HG03457 (cell line): ENCODE data around the gene MAGI2.

Source experiments
- ATAC-seq: cut with Tn5 transposase; IDR thresholded peaks from one replicate; pipeline ENCODE4 v1.9.1; 2021; ENCODE audit warnings: moderate number of reproducible peaks; ENCODE audit not compliant: unreplicated experiment

MAGI2 gene

GRCh38 chr7:79453558-79454360 is at the start of gene MAGI2:
Gene MAGI2, minus strand, starts transcription at chr7:79453667. Its CDS starts 347 bp downstream, at chr7:79453320.
- no peak for ATAC-seq

GRCh38 chr7:79502151-79502550 is 48.7 kb upstream of the MAGI2 start:
- ATAC-seq, result no peak

DNA sequence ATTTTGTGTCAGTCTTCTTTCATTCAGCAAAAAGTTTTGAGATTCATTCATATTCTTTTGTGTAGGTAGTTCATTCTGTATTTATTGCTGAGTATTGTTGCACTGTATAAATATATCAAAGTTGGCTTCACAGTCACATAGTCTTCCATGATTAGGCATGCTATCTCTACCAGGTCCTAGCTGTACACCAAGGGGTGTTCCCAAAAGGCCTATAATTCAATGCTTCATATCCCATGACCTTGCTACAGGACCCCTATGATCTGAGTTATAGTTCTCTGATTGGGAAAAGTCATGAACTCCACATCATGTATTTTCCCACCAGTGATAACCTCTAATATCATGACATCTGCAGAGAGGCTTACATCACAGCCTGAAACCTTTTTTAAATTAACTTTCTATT is 47.3 kb upstream of the MAGI2 start:
- no peak for ATAC-seq

GRCh38 chr7:79497728-79498127 is 44.3 kb upstream of the MAGI2 start:
- no peak for ATAC-seq

- ATAC-seq, result no peak
These were observed 42.2 kb upstream of the MAGI2 start for GRCh38 chr7:79495544-79496272.

GRCh38 chr7:79494046-79494445 is 40.6 kb upstream of the MAGI2 start:
- no peak for ATAC-seq

DNA sequence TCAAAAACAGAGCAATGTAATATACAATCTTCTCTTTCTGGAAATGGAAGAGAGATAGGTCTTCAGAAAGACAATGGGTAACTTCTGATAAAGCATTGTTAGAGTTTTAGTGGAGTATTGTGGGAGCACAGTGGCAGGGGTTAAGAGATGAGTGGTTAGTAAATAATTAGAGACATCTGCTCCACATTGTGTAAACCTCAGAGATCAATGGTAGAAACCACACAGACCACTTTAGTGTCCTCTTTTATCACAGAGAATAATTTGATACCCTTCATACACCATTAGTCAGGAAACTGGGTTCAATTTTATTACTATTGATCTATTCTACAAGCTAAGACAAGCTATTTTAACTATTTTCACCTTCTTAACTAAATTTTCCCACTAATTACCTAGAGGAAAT is 35.9 kb upstream of the MAGI2 start:
- ATAC-seq, result no peak

GRCh38 chr7:79478386-79478785 is 24.9 kb upstream of the MAGI2 start:
- no peak for ATAC-seq

- no peak for ATAC-seq
These were observed 22.0 kb upstream of the MAGI2 start for GRCh38 chr7:79475455-79475854.

- ATAC-seq, result no peak
These were observed 18.2 kb upstream of the MAGI2 start for GRCh38 chr7:79471699-79472098.

DNA sequence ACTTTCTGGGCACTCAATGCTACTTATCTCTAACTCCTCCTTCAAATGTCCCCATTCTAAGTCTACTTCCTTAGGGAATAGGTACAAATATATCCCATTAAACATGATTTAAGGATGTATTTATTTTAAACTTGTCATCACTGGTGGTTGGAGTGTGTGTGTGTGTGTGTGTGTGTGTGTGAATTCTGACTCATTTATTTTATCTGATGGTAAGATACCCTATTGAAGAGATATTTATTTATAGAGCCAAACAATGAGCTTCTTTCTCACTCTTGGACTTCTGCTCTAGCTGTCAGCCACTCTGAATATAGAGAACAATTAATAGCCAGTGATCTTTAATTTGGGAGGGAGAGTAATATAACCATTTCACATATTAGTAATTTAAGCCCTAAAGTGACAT is 17.8 kb upstream of the MAGI2 start:
- ATAC-seq, result no peak

- no peak for ATAC-seq
These were observed 12.1 kb upstream of the MAGI2 start for GRCh38 chr7:79465551-79465950.

DNA sequence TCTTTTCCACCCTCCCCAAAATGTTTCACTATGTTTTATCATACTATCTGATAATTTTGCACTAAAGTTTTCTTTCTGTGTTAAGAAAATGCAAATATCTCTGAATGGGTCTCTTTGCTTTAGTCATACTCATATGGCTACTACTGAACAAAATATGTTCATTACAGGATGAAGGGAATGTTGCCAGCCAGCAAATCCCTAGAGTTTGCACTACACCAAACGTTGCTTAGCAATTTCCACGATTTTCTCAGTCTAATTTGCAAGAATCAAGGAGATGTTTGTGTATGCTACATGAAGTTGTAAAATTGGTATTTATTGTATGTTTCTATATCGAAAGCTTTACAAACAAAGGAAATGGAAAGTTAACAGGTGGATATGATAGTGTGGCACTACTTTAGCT is 10.6 kb upstream of the MAGI2 start:
- no peak for ATAC-seq

DNA sequence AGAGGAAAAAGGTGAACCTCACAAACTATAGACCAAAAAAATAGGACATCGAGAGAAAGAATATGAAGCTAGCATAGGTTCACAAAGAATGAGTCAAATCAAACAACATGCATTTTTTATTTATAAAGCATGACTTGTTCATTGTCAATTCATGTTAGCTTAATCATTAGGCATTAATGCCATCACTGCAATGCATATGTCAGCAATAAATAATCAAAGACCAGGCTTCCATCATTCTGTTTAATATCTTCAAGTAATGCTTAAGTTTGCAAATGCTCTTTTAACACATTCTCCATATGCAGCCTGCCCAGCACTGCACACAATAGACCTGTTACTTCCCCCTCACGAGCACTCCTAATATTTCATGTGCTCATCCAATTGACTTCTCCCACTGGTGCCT is 8.9 kb upstream of the MAGI2 start:
- ATAC-seq, result no peak

DNA sequence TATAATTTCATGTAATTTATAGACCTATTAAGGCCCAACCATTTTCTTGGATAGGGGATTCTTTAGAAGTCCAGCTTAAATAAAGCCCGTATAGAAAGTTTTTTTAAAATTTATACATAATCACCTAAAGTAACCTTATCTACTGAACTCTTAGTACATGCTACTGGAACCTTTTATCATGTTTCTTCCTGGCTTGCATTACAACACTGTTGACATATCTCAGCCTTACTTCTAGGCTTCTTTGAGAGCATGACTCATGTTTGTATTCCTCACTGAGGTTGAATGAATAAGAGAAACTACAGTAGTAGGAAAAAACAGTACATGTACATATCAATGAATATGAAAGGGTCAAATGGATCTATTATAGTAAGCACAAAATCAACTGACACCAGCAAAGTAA is 8.2 kb upstream of the MAGI2 start:
- ATAC-seq, result no peak

DNA sequence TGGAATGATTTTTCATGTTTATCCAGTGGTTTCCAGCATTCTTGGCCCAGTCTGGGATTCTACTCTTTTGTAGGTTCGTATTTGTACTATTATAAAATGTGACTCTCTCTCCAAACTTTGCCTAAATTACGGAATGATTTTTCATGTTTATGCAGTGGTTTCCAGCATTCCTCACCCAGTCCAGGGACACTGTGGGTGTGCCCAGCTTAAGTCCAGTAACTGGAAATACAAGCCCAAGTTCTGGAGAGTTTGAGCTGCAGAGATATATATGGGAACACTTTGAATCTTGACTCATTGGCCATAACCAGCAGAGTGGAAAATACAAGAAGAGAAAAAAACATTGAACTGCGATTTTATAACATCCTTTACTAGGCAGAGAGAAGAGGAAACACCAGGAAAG is 5.9 kb upstream of the MAGI2 start:
- ATAC-seq, result no peak

GRCh38 chr7:79458796-79459195 is 5.3 kb upstream of the MAGI2 start:
- no peak for ATAC-seq

DNA sequence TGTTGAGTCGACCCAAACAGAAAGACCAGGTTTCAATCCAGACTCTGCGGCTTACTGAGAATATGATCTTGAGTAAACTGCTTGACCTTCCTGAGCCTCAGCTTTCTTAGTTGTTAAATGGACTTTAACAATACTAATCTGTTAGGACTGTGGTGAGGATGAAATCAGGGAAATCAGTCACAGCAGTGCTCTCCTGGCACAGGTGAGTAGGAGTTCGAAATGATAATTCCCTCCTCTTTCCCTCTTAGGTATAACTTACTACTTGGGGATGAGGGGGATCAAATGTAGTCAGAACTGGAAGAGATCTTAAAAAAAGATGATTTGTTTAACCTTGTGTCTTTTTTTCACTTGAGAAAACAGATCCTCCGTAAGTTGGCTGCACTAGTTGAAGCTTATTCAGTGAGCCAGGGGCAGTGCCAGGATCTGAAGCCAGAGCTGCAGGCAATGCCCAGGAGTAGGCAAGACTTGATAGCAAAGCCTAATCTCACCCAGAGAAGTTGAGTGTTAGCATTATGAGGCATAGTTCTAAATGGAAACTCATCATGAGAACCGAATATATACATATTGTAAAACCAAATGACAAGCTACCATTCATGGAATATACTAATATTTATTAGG is 1.8 kb upstream of the MAGI2 start:
- ATAC-seq, result no peak

DNA sequence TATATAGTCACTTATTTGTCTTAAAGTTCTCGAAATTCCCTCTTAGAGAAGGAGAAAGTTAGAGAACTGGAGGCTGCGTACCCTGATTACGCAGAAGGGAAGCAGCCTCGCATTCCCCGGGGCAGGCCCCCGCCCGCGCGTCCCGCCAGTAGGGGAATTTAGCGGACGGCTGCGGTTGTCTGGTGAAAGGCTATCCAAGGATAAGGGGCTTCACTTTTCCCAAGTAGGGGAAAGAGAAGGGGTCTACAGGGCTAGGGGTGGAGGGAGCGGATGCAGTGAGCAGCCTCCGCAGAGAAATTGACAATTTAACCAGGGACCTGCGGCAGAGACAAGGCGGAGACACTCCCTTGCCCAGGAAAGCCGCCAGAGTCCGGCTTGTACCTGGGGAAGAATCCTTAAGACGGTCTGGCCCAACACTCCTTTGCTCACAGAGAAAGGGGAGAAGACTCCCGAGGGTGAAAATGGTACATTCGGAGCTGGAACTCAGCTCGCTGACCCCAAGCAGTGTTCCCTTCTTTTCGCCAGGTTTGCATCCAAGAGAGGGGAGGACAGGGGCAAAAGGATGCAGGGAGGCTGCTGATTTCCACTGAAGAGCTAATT is 994 bp upstream of the MAGI2 start:
- ATAC-seq, result no peak

GRCh38 chr7:79453266-79453557 is 255 bp downstream of the MAGI2 start:
- no peak for ATAC-seq

DNA sequence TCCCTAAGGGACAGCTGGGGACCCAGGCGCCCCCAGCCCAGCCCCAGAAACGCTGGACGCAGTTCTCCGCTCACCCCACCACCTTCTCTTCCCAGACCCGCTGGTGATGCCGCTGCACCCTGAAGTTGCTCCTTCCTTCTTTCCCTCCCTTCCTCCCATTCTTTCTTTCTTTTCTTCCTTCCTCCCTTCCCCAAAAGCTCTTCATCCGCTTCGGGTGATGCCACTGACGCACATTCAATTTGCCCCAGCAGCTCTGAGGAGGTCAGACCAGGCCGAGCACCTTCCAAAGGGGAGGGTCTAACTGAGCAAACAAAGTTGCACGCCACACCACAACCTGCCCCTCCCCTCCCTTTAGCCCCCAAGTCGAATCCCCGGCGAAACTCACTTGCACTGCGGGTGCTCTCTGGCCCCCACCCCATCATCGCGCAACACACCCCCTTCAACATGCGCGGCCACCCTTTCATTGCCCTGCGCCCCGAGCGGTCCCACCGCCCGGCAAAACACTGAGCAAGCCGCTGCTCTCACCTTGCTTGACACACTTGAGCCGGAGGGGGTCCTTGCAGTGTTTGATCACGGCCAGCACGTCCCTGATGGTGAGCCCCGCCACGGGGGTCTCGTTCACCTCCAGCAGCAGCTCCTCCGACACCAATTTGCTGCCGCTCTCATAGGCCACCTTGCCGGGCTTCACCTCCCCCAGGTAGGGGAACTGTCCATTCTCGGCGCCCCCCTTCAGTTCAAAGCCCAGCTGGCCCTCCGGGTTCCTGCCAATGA is 787 bp downstream of the MAGI2 start:
- ATAC-seq, result no peak
